ENCODE measurements around the gene OR2Y1. TPM values are rescaled to one million over a fixed set of nuclear protein-coding genes. Genes with fewer than 3 reads are reported as not detected.
"Not testable (repeated sequence)": the region's sequence is repeated elsewhere in the genome, so short reads cannot be mapped to it uniquely, and the experiment has no call there.

The OR2Y1 gene
- total and polyA plus RNA-seq, 2 donors: not detected

GRCh38 chr5:180755601-180756000 lies 15.7 kb upstream of the OR2Y1 start:
- H3K4me1 ChIP-seq (ENCODE audit: control insufficient read depth in 2 of 2, insufficient read depth in 2 of 2, low read length in 2 of 2): no peaks in the 10 kb centered on the region
- no peak overlapping the region for H3K27ac ChIP-seq (ENCODE audit: low read depth in 1 of 2, low read length in 1 of 2)
- H3K36me3 ChIP-seq (ENCODE audit: control insufficient read depth in 2 of 2, insufficient read depth in 2 of 2, low read length in 1 of 2): no peaks in the 10 kb centered on the region
- WGBS: 72% methylated on average over 2 of the region's 2 CpGs
- H3K9me3 ChIP-seq (ENCODE audit: control insufficient read depth in 2 of 2, insufficient read depth in 1 of 2, low read length in 1 of 2): peaks cover 0 to 5% of the 10 kb centered on the region in 2 donors
- no peak overlapping the region for H3K4me3 ChIP-seq (ENCODE audit: low read length in 2 of 2)
- DNase-seq (ENCODE audit: low read depth in 6 of 9, low spot score in 9 of 9): no peak
- peaks cover 0 to 2% of the 10 kb centered on the region in 2 donors for H3K27me3 ChIP-seq (ENCODE audit: control insufficient read depth in 2 of 2, insufficient read depth in 1 of 2, low read length in 1 of 2)

GRCh38 chr5:180744253-180744652 lies 4.4 kb upstream of the OR2Y1 start:
- WGBS: 73% methylated on average over 5 of the region's 5 CpGs
- no peaks in the 10 kb centered on the region for H3K36me3 ChIP-seq (ENCODE audit: control insufficient read depth in 2 of 2, insufficient read depth in 2 of 2, low read length in 1 of 2)
- H3K4me1 ChIP-seq (ENCODE audit: control insufficient read depth in 2 of 2, insufficient read depth in 2 of 2, low read length in 2 of 2): no peaks in the 10 kb centered on the region
- H3K4me3 ChIP-seq (ENCODE audit: low read length in 2 of 2): no peak overlapping the region
- no peaks in the 10 kb centered on the region for H3K9me3 ChIP-seq (ENCODE audit: control insufficient read depth in 2 of 2, insufficient read depth in 1 of 2, low read length in 1 of 2)
- peaks cover 0 to 19% of the 10 kb centered on the region in 2 donors for H3K27me3 ChIP-seq (ENCODE audit: control insufficient read depth in 2 of 2, insufficient read depth in 1 of 2, low read length in 1 of 2)
- no peak overlapping the region for H3K27ac ChIP-seq (ENCODE audit: low read depth in 1 of 2, low read length in 1 of 2)
- DNase-seq (ENCODE audit: low read depth in 6 of 9, low spot score in 9 of 9): no peak

- H3K27me3 ChIP-seq (ENCODE audit: control insufficient read depth in 2 of 2, insufficient read depth in 1 of 2, low read length in 1 of 2): peaks cover 0 to 22% of the 10 kb centered on the region in 2 donors
Measured at GRCh38 chr5:180742727-180743126, 2.9 kb upstream of the OR2Y1 start.

GRCh38 chr5:180740953-180741352 lies 1.1 kb upstream of the OR2Y1 start:
- not testable (repeated sequence) for H3K27ac ChIP-seq (ENCODE audit: low read depth in 1 of 2, low read length in 1 of 2); DNase-seq (ENCODE audit: low read depth in 6 of 9, low spot score in 9 of 9); H3K4me1 ChIP-seq (ENCODE audit: control insufficient read depth in 2 of 2, insufficient read depth in 2 of 2, low read length in 2 of 2); H3K9me3 ChIP-seq (ENCODE audit: control insufficient read depth in 2 of 2, insufficient read depth in 1 of 2, low read length in 1 of 2); H3K4me3 ChIP-seq (ENCODE audit: low read length in 2 of 2); H3K36me3 ChIP-seq (ENCODE audit: control insufficient read depth in 2 of 2, insufficient read depth in 2 of 2, low read length in 1 of 2)
- WGBS: 76% methylated on average over 4 of the region's 4 CpGs
- peaks cover 0 to 22% of the 10 kb centered on the region in 2 donors for H3K27me3 ChIP-seq (ENCODE audit: control insufficient read depth in 2 of 2, insufficient read depth in 1 of 2, low read length in 1 of 2)

More at GRCh38 chr5:180742727-180743126, 2.9 kb upstream of the OR2Y1 start:
- WGBS: 95% methylated on average over 6 of the region's 6 CpGs
- Histone ChIP-seq H3K36me3 (ENCODE audit: control insufficient read depth in 2 of 2, insufficient read depth in 2 of 2, low read length in 1 of 2) (no peaks in the 10 kb centered on the region), H3K9me3 (ENCODE audit: control insufficient read depth in 2 of 2, insufficient read depth in 1 of 2, low read length in 1 of 2) (no peaks in the 10 kb centered on the region), H3K4me3 (ENCODE audit: low read length in 2 of 2) (no peak overlapping the region), H3K4me1 (ENCODE audit: control insufficient read depth in 2 of 2, insufficient read depth in 2 of 2, low read length in 2 of 2) (no peaks in the 10 kb centered on the region), H3K27ac (ENCODE audit: low read depth in 1 of 2, low read length in 1 of 2) (no peak overlapping the region)
- DNase-seq (ENCODE audit: low read depth in 6 of 9, low spot score in 9 of 9): no peak

GRCh38 chr5:180739271-180739670 lies 587 bp downstream of the OR2Y1 start:
- H3K4me1 ChIP-seq (ENCODE audit: control insufficient read depth in 2 of 2, insufficient read depth in 2 of 2, low read length in 2 of 2): no peaks in the 10 kb centered on the region
- WGBS: 93% methylated on average over 10 of the region's 10 CpGs
- no peaks in the 10 kb centered on the region for H3K36me3 ChIP-seq (ENCODE audit: control insufficient read depth in 2 of 2, insufficient read depth in 2 of 2, low read length in 1 of 2)
- no peak for DNase-seq (ENCODE audit: low read depth in 6 of 9, low spot score in 9 of 9)
- no peak overlapping the region for H3K4me3 ChIP-seq (ENCODE audit: low read length in 2 of 2)
- no peaks in the 10 kb centered on the region for H3K9me3 ChIP-seq (ENCODE audit: control insufficient read depth in 2 of 2, insufficient read depth in 1 of 2, low read length in 1 of 2)
- no peak overlapping the region for H3K27ac ChIP-seq (ENCODE audit: low read depth in 1 of 2, low read length in 1 of 2)
- peaks cover 0 to 17% of the 10 kb centered on the region in 2 donors for H3K27me3 ChIP-seq (ENCODE audit: control insufficient read depth in 2 of 2, insufficient read depth in 1 of 2, low read length in 1 of 2)

- no peak overlapping the region for H3K4me3 ChIP-seq (ENCODE audit: low read length in 2 of 2)
- no peaks in the 10 kb centered on the region for H3K4me1 ChIP-seq (ENCODE audit: control insufficient read depth in 2 of 2, insufficient read depth in 2 of 2, low read length in 2 of 2)
- H3K27ac ChIP-seq (ENCODE audit: low read depth in 1 of 2, low read length in 1 of 2): no peak overlapping the region
- 91% methylated on average over 2 of the region's 2 CpGs for WGBS
- no peaks in the 10 kb centered on the region for H3K36me3 ChIP-seq (ENCODE audit: control insufficient read depth in 2 of 2, insufficient read depth in 2 of 2, low read length in 1 of 2)
- peaks cover 0 to 2% of the 10 kb centered on the region in 2 donors for H3K9me3 ChIP-seq (ENCODE audit: control insufficient read depth in 2 of 2, insufficient read depth in 1 of 2, low read length in 1 of 2)
- H3K27me3 ChIP-seq (ENCODE audit: control insufficient read depth in 2 of 2, insufficient read depth in 1 of 2, low read length in 1 of 2): peaks cover 10 to 13% of the 10 kb centered on the region in 2 donors
- DNase-seq (ENCODE audit: low read depth in 6 of 9, low spot score in 9 of 9): no peak
Measured at GRCh38 chr5:180736536-180736935, 3.3 kb downstream of the OR2Y1 start.

GRCh38 chr5:180724944-180725343 lies 14.9 kb downstream of the OR2Y1 start:
- H3K4me1 ChIP-seq (ENCODE audit: control insufficient read depth in 2 of 2, insufficient read depth in 2 of 2, low read length in 2 of 2): no peaks in the 10 kb centered on the region
- no peak for DNase-seq (ENCODE audit: low read depth in 6 of 9, low spot score in 9 of 9)
- no peaks in the 10 kb centered on the region for H3K36me3 ChIP-seq (ENCODE audit: control insufficient read depth in 2 of 2, insufficient read depth in 2 of 2, low read length in 1 of 2)
- no peaks in the 10 kb centered on the region for H3K9me3 ChIP-seq (ENCODE audit: control insufficient read depth in 2 of 2, insufficient read depth in 1 of 2, low read length in 1 of 2)
- no peak overlapping the region for H3K4me3 ChIP-seq (ENCODE audit: low read length in 2 of 2)
- WGBS: 95% methylated on average over 8 of the region's 8 CpGs
- H3K27ac ChIP-seq (ENCODE audit: low read depth in 1 of 2, low read length in 1 of 2): no peak overlapping the region
- no peaks in the 10 kb centered on the region for H3K27me3 ChIP-seq (ENCODE audit: control insufficient read depth in 2 of 2, insufficient read depth in 1 of 2, low read length in 1 of 2)

- no peaks in the 10 kb centered on the region for H3K9me3 ChIP-seq (ENCODE audit: control insufficient read depth in 2 of 2, insufficient read depth in 1 of 2, low read length in 1 of 2)
Measured at GRCh38 chr5:180723936-180724335, 15.9 kb downstream of the OR2Y1 start.

GRCh38 chr5:180720486-180720885 lies 19.4 kb downstream of the OR2Y1 start:
- Histone ChIP-seq H3K4me3 (ENCODE audit: low read length in 2 of 2) (no peak overlapping the region), H3K27ac (ENCODE audit: low read depth in 1 of 2, low read length in 1 of 2) (no peak overlapping the region), H3K9me3 (ENCODE audit: control insufficient read depth in 2 of 2, insufficient read depth in 1 of 2, low read length in 1 of 2) (no peaks in the 10 kb centered on the region), H3K4me1 (ENCODE audit: control insufficient read depth in 2 of 2, insufficient read depth in 2 of 2, low read length in 2 of 2) (peaks cover 0 to 3% of the 10 kb centered on the region in 2 donors), H3K36me3 (ENCODE audit: control insufficient read depth in 2 of 2, insufficient read depth in 2 of 2, low read length in 1 of 2) (no peaks in the 10 kb centered on the region), H3K27me3 (ENCODE audit: control insufficient read depth in 2 of 2, insufficient read depth in 1 of 2, low read length in 1 of 2) (no peaks in the 10 kb centered on the region)
- peak in 4 of 9 donors; percentile 15 to 57 (median 24) for DNase-seq (ENCODE audit: low read depth in 6 of 9, low spot score in 9 of 9)
- WGBS: 78% methylated on average over 9 of the region's 9 CpGs

More at GRCh38 chr5:180723936-180724335, 15.9 kb downstream of the OR2Y1 start:
- H3K36me3 ChIP-seq (ENCODE audit: control insufficient read depth in 2 of 2, insufficient read depth in 2 of 2, low read length in 1 of 2): no peaks in the 10 kb centered on the region
- no peak for DNase-seq (ENCODE audit: low read depth in 6 of 9, low spot score in 9 of 9)
- no peak overlapping the region for H3K4me3 ChIP-seq (ENCODE audit: low read length in 2 of 2)
- no peaks in the 10 kb centered on the region for H3K27me3 ChIP-seq (ENCODE audit: control insufficient read depth in 2 of 2, insufficient read depth in 1 of 2, low read length in 1 of 2)
- 69% methylated on average over 5 of the region's 5 CpGs for WGBS
- no peak overlapping the region for H3K27ac ChIP-seq (ENCODE audit: low read depth in 1 of 2, low read length in 1 of 2)
- no peaks in the 10 kb centered on the region for H3K4me1 ChIP-seq (ENCODE audit: control insufficient read depth in 2 of 2, insufficient read depth in 2 of 2, low read length in 2 of 2)

GRCh38 chr5:180719781-180720180 lies 20.1 kb downstream of the OR2Y1 start:
- no peak overlapping the region for H3K27ac ChIP-seq (ENCODE audit: low read depth in 1 of 2, low read length in 1 of 2)

More at GRCh38 chr5:180719781-180720180, 20.1 kb downstream of the OR2Y1 start:
- H3K4me3 ChIP-seq (ENCODE audit: low read length in 2 of 2): no peak overlapping the region
- H3K27me3 ChIP-seq (ENCODE audit: control insufficient read depth in 2 of 2, insufficient read depth in 1 of 2, low read length in 1 of 2): no peaks in the 10 kb centered on the region
- 90% methylated on average over 2 of the region's 2 CpGs for WGBS
- no peaks in the 10 kb centered on the region for H3K36me3 ChIP-seq (ENCODE audit: control insufficient read depth in 2 of 2, insufficient read depth in 2 of 2, low read length in 1 of 2)
- H3K9me3 ChIP-seq (ENCODE audit: control insufficient read depth in 2 of 2, insufficient read depth in 1 of 2, low read length in 1 of 2): no peaks in the 10 kb centered on the region
- DNase-seq (ENCODE audit: low read depth in 6 of 9, low spot score in 9 of 9): no peak
- peaks cover 0 to 3% of the 10 kb centered on the region in 2 donors for H3K4me1 ChIP-seq (ENCODE audit: control insufficient read depth in 2 of 2, insufficient read depth in 2 of 2, low read length in 2 of 2)

All from thymus (tissue), 11 donors.